ENCODE results near the gene CHST4. TPM values are rescaled to one million over a fixed set of nuclear protein-coding genes. Genes with fewer than 3 reads are reported as not detected.

Gene CHST4
- total RNA-seq, 4 donors from 2014 or later = 0.26 to 0.63 TPM; not detected in 2

DNA sequence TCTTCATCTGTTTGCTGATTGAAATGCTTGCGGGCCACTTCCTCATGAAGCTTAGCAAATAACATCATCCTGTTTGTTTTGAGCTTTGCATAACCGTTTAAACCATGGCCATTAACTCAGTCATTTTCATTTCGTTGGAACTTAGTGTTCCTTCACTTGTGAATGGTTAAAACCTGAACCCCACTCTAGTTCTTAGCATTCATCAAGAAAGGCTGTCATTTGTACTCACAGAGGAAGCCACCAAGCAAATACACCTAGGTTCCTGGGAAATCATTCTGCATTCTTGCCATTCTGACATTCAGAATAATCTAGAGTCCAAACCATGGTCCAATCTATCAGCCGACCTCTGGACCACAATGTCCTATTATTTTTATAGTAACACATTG, 59.1 kb downstream of the CHST4 start:
- Histone ChIP-seq H3K9me3 (no peaks in the 10 kb centered on the region), H3K27me3 (peaks cover 0 to 9% (median 0%) of the 10 kb centered on the region in 4 donors), H3K4me1 (no peaks in the 10 kb centered on the region), H3K36me3 (no peaks in the 10 kb centered on the region), H3K27ac (replicated peaks in 1 of 4) (no peak overlapping the region), H3K4me3 (no peak overlapping the region)
- 72% methylated on average over 4 of the region's 4 CpGs for WGBS
- intact Hi-C loops (cut with DNase I) = no loop called here
- TF ChIP-seq POLR2A (IDR thresholded peaks at IDR 0.05; ENCODE audit: low read depth) (no peak), EP300 (IDR thresholded peaks at IDR 0.05) (no peak), POLR2AphosphoS5 (IDR thresholded peaks at IDR 0.05) (no peak)
- TF ChIP-seq, protein P1, sequence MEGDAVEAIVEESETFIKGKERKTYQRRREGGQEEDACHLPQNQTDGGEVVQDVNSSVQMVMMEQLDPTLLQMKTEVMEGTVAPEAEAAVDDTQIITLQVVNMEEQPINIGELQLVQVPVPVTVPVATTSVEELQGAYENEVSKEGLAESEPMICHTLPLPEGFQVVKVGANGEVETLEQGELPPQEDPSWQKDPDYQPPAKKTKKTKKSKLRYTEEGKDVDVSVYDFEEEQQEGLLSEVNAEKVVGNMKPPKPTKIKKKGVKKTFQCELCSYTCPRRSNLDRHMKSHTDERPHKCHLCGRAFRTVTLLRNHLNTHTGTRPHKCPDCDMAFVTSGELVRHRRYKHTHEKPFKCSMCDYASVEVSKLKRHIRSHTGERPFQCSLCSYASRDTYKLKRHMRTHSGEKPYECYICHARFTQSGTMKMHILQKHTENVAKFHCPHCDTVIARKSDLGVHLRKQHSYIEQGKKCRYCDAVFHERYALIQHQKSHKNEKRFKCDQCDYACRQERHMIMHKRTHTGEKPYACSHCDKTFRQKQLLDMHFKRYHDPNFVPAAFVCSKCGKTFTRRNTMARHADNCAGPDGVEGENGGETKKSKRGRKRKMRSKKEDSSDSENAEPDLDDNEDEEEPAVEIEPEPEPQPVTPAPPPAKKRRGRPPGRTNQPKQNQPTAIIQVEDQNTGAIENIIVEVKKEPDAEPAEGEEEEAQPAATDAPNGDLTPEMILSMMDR (IDR thresholded peaks at IDR 0.05) = no peak
- DNase-seq (ENCODE audit: extremely low spot score) = no peak

Small RNA genes within 50 kb of the gene (small RNA-seq; reads per million reads assigned to genes)
- gene RNU6-1061P = 0 reads per million in 3 donors

Other genes with a start within 250 kb of the CHST4 start
- gene CMTR2, start 237.0 kb upstream of the CHST4 start, total RNA-seq = 10 to 100 TPM; 12.2 to 19.0 (median 15.8) TPM
- gene CALB2, start 167.7 kb upstream of the CHST4 start, total RNA-seq = 1 to 10 TPM in 3 of 4 donors, under 1 TPM in 1; 0.71 to 3.6 (median 2.4) TPM
- not detected for gene TLE7, start 84.4 kb upstream of the CHST4 start, total RNA-seq
- 10 to 100 TPM in 3 of 4 donors, 1 to 10 TPM in 1; 9.4 to 12.5 (median 11.2) TPM for gene ZNF23, start 64.2 kb upstream of the CHST4 start, total RNA-seq
- 1 to 10 TPM; 2.3 to 4.0 (median 2.9) TPM for gene ZNF19, start 37.1 kb upstream of the CHST4 start, total RNA-seq
- not detected for gene TAT, start 50.7 kb downstream of the CHST4 start, total RNA-seq
- under 1 TPM in 1 of 4 donors, not detected in 3; 0.46 TPM for gene MARVELD3, start 99.8 kb downstream of the CHST4 start, total RNA-seq
- gene PHLPP2, start 198.3 kb downstream of the CHST4 start, total RNA-seq = 10 to 100 TPM; 10.4 to 21.1 (median 17.0) TPM

Data from esophagus muscularis mucosa (tissue), 4 donors.